ENCODE measurements around the gene B9D1. TPM values are rescaled to one million over a fixed set of nuclear protein-coding genes. Genes with fewer than 3 reads are reported as not detected.

The B9D1 gene
- total RNA-seq, 1 donor from 2014 or later: 19.0 TPM

GRCh38 chr17:19345067-19345460 is 17.5 kb downstream of the B9D1 start:
- DNase-seq (ENCODE audit: low read depth): no peak
- Histone ChIP-seq H3K4me3 (ENCODE audit: low read depth, low read length) (no peak overlapping the region), H3K27me3 (ENCODE audit: control insufficient read depth, insufficient read depth, low read length) (no peaks in the 10 kb centered on the region), H3K36me3 (ENCODE audit: control insufficient read depth, insufficient read depth, low read length) (no peaks in the 10 kb centered on the region)
- TF ChIP-seq CTCF (IDR thresholded peaks at IDR 0.05; ENCODE audit: insufficient read depth, low read length, poor library complexity, severe bottlenecking): no peak

- TF ChIP-seq CTCF (IDR thresholded peaks at IDR 0.05; ENCODE audit: insufficient read depth, low read length, poor library complexity, severe bottlenecking): no peak
- no peak for DNase-seq (ENCODE audit: low read depth)
- Histone ChIP-seq H3K27me3 (ENCODE audit: control insufficient read depth, insufficient read depth, low read length) (no peaks in the 10 kb centered on the region), H3K36me3 (ENCODE audit: control insufficient read depth, insufficient read depth, low read length) (no peaks in the 10 kb centered on the region), H3K4me3 (ENCODE audit: low read depth, low read length) (no peak overlapping the region)
Measured at GRCh38 chr17:19344311-19345066, 18.0 kb downstream of the B9D1 start.

GRCh38 chr17:19343671-19344151 is 18.8 kb downstream of the B9D1 start:
- Histone ChIP-seq H3K36me3 (ENCODE audit: control insufficient read depth, insufficient read depth, low read length) (no peaks in the 10 kb centered on the region), H3K27me3 (ENCODE audit: control insufficient read depth, insufficient read depth, low read length) (no peaks in the 10 kb centered on the region), H3K4me3 (ENCODE audit: low read depth, low read length) (no peak overlapping the region)
- no peak for TF ChIP-seq CTCF (IDR thresholded peaks at IDR 0.05; ENCODE audit: insufficient read depth, low read length, poor library complexity, severe bottlenecking)
- DNase-seq (ENCODE audit: low read depth): no peak

GRCh38 chr17:19343256-19343630 is 19.3 kb downstream of the B9D1 start:
- Histone ChIP-seq H3K27me3 (ENCODE audit: control insufficient read depth, insufficient read depth, low read length) (no peaks in the 10 kb centered on the region), H3K4me3 (ENCODE audit: low read depth, low read length) (no peak overlapping the region), H3K36me3 (ENCODE audit: control insufficient read depth, insufficient read depth, low read length) (no peaks in the 10 kb centered on the region)
- no peak for DNase-seq (ENCODE audit: low read depth)
- TF ChIP-seq CTCF (IDR thresholded peaks at IDR 0.05; ENCODE audit: insufficient read depth, low read length, poor library complexity, severe bottlenecking): no peak

GRCh38 chr17:19342611-19343255 is 19.8 kb downstream of the B9D1 start:
- no peak for DNase-seq (ENCODE audit: low read depth)
- Histone ChIP-seq H3K27me3 (ENCODE audit: control insufficient read depth, insufficient read depth, low read length) (no peaks in the 10 kb centered on the region), H3K36me3 (ENCODE audit: control insufficient read depth, insufficient read depth, low read length) (no peaks in the 10 kb centered on the region), H3K4me3 (ENCODE audit: low read depth, low read length) (no peak overlapping the region)
- no peak for TF ChIP-seq CTCF (IDR thresholded peaks at IDR 0.05; ENCODE audit: insufficient read depth, low read length, poor library complexity, severe bottlenecking)

Measured in kidney epithelial cell (primary cell).